AG04450 (cell line): ENCODE results near the gene PARD3. TPM values are rescaled to one million over a fixed set of nuclear protein-coding genes. Genes with fewer than 3 reads are reported as not detected.

Source experiments
- CTCF ChIA-PET: fragments of 300-600, 350-600 bp; formaldehyde crosslinking; extraction: SDS; loops from one replicate; lab custom pipeline; 2022; ENCODE audit warnings: antibody characterized with exemption, inconsistent platforms; lab: Charles Lee
- POLR2A ChIA-PET: fragments of 350-600 bp; formaldehyde crosslinking; extraction: SDS; loops from one replicate; lab custom pipeline; 2021; ENCODE audit warnings: antibody characterized with exemption, inconsistent platforms; lab: Yijun Ruan, JAX
- DNase-seq: peaks from one replicate; pipeline ENCODE4 v3.0.0-alpha.2; 2011; ENCODE audit warnings: low read depth, low spot score
- H3K27ac ChIP-seq: one replicate; pipeline ENCODE4 v1.5.1; 2012; ENCODE audit warnings: low read depth, low read length, control low read depth
- H3K27me3 ChIP-seq: one replicate; pipeline ENCODE4 v1.6.0; 2012; ENCODE audit warnings: low read length; ENCODE audit not compliant: control insufficient read depth, insufficient read depth
- H3K4me3 ChIP-seq: 2 replicates; pipeline ENCODE4 v1.5.1; 2011; ENCODE audit warnings: mild to moderate bottlenecking, low read depth, low read length, control low read depth
- H3K9me3 ChIP-seq: 2 replicates; pipeline ENCODE4 v1.5.1; 2012; ENCODE audit warnings: low read length; ENCODE audit not compliant: control insufficient read depth, insufficient read depth
- CTCF ChIP-seq: IDR thresholded peaks from 2 replicates; pipeline ENCODE4 v1.5.1; 2011; ENCODE audit warnings: low read depth, low read length, control low read depth, inconsistent platforms
- polyA plus RNA-seq: library from polyadenylated mRNA; depleted of rRNA; stranded (reverse); fragments of >200 nt; gene quantifications from 2 replicates; pipeline ENCODE4 v1.2.3, GENCODE V29; 2011

The PARD3 gene
- polyA plus RNA-seq, 1 experiment: 43.1 TPM

GRCh38 chr10:34150103-34150502 lies 665.0 kb downstream of the PARD3 start:
- Histone ChIP-seq H3K9me3 (no peaks in the 10 kb centered on the region), H3K27me3 (no peaks in the 10 kb centered on the region), H3K27ac (no peak overlapping the region), H3K4me3 (no peak overlapping the region)
- no peak for TF ChIP-seq CTCF
- DNase-seq: no peak
- POLR2A ChIA-PET: no interaction called here
- CTCF ChIA-PET: no interaction called here

- no peak overlapping the region for H3K4me3 ChIP-seq
- no peaks in the 10 kb centered on the region for H3K9me3 ChIP-seq
- ChIA-PET POLR2A (no interaction called here), CTCF (no interaction called here)
- no peak for TF ChIP-seq CTCF
- no peaks in the 10 kb centered on the region for H3K27me3 ChIP-seq
- no peak for DNase-seq
- H3K27ac ChIP-seq: no peak overlapping the region
These were observed 666.8 kb downstream of the PARD3 start for GRCh38 chr10:34148305-34148657.

DNA sequence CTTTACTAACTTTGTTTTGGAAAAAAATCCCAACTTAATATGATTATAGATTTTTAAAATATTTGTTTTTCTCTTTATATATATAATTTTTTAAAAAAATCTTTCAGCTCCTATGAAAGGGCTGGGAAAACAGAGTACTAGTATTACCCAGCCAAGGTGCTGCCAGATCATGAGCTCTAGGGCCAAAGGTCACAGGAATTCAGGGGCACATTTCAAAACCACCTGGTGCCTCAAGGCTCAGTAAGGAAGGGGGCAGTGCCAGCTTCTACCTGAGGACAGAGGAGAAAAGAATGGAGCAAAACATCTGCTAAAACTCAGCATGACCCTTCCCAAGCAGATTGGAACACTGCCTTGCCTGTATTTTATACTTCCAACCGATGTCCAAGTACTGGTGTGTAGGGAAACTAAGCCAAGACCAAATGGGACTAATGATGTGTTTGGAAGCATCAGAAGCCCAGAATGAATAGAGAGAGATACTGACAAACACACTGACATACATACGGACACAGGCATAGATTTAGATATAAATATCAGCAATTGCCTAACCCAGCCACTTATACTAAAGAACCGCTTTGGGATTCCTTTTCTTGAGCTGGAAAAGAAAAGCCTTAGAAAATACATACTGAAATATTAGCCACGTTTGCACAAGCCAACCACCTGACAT lies 667.3 kb downstream of the PARD3 start:
- DNase-seq: no peak
- no peak for TF ChIP-seq CTCF
- Histone ChIP-seq H3K27ac (no peak overlapping the region), H3K9me3 (no peaks in the 10 kb centered on the region), H3K27me3 (no peaks in the 10 kb centered on the region), H3K4me3 (no peak overlapping the region)
- ChIA-PET CTCF (no interaction called here), POLR2A (no interaction called here)

- POLR2A ChIA-PET: no interaction called here
- no peak overlapping the region for H3K4me3 ChIP-seq
- CTCF ChIA-PET: interaction anchor here (0.6 to 1.7 kb wide), 2 partner anchors 493 to 792 kb away, joined by 5 to 6 read pairs; no protein-coding TSS in a partner anchor
- no peaks in the 10 kb centered on the region for H3K27me3 ChIP-seq
- no peak for DNase-seq
- no peak overlapping the region for H3K27ac ChIP-seq
- H3K9me3 ChIP-seq: no peaks in the 10 kb centered on the region
- no peak for TF ChIP-seq CTCF
These were observed 669.4 kb downstream of the PARD3 start for GRCh38 chr10:34145715-34146114.

- no peak for DNase-seq
- ChIA-PET POLR2A (interaction anchor here (0.7 kb wide), 1 partner anchor 121 kb away, joined by 3 read pairs; no protein-coding TSS in a partner anchor), CTCF (no interaction called here)
- Histone ChIP-seq H3K9me3 (no peaks in the 10 kb centered on the region), H3K27ac (no peak overlapping the region), H3K27me3 (no peaks in the 10 kb centered on the region), H3K4me3 (no peak overlapping the region)
- TF ChIP-seq CTCF: no peak
These were observed 671.6 kb downstream of the PARD3 start for GRCh38 chr10:34143466-34143865.
